Epithelial cell of prostate (primary cell): Measurements from ENCODE around the gene PSMA5.
"Not testable (repeated sequence)": the region's sequence is repeated elsewhere in the genome, so short reads cannot be mapped to it uniquely, and the experiment has no call there.

ENCODE experiments used
- DNase-seq: peaks from one replicate; pipeline ENCODE4 v3.0.0-alpha.2; 2011; ENCODE audit warnings: low read depth, low spot score
- H3K27ac ChIP-seq: fragments of 450-650 bp; 2 replicates; pipeline ENCODE4 v1.5.1; 2017; ENCODE audit warnings: mild to moderate bottlenecking

PSMA5 gene

DNA sequence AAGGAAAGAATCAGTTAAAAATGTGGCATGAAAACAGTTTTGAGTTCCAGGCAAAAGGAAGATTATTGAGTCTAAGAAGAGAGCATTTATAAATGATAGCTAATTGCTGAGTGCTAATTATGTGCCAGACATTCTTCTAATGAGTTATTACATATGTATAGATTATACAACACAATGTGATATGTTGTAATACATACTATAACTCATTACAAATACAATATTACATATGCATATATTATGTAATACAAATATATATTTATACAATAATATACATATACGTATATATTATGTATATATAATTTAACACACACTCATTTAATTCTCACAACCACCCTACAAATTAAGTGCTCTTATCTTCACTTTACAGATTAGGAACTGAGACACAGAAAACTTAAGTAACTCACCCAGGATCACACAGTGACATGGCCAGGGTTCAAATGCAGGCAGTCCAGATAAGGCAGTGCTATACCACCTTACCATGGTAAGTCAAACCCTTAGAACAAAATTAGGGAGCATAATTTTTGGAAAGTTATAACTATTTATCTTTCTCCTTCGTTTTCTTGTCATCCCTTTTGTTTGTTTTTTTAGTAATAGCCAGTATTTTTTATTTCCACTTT is 32.5 kb downstream of the PSMA5 start:
- H3K27ac ChIP-seq: no peak overlapping the region
- DNase-seq: no peak

DNA sequence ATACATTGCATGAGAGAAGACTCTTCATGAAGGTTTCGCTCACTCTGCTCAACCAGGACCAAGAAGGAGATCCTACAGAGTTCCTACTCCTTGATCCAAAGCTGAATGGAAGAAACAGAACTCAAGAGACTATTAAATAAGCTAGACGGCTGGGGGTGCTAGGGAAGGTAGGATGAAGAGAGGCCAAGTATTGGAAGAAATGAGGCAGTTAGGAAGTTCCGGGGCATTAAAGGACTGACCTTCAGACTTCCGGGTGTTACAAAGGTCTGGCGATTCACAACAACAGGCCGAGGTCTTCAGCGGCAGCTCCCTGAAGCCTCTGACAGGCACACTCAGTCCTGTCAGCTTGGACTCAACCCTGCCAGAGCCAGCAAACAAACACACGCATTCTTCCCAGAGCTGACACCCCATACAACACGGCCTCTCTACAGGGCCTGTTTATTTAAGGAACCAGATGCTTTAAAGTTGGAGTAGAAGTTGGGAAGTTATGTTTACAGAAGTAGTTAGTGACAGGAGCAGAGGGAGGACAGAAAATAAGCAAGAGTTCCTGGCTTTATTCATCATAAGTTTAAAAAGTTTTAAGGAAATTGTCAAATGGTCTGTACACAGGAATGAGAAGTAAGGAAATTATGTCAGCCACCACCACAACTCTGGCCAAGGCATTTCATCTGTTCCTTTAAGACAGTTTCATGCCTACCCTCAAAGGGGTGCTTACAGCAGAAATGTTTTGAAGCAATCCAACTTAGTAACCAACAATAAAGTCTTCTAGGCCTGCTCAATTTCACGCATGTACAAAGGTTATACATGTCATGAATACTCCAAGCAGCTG is 33.2 kb downstream of the PSMA5 start:
- no peak overlapping the region for H3K27ac ChIP-seq
- no peak for DNase-seq

DNA sequence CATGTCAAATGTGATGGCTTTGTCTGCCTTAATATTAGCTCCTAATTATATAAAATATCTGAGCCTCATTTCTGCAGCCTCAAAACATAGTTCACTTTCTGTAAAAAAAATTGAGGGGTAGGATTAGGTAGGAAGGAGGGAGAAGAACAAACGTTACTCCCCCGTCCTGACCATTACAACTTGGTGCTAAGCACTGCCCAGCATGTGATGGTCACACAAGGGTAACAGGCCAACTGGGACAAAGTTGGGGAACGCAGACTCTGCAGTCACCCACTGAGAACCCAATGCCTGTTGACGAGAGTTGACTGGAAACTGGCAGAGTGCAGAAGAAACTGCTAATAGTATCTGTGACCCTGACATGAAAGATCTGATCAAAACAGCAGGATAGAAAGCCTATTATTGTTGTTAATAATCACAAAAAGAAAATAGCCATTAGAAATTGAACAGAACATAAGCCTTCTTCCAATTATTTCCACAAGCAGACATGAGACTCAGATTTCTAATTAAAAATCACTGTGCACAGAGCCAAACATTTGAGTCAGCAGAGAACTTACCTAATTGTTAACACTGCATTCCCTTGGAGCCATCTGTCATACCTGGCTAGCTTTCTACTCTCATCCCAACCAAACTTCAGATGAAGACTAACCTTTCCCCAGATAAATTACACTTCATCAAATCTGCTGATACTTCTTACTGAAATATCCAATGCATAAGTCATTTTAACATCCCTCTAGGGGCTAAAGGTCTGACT is 34.0 kb downstream of the PSMA5 start:
- H3K27ac ChIP-seq: no peak overlapping the region
- no peak for DNase-seq

DNA sequence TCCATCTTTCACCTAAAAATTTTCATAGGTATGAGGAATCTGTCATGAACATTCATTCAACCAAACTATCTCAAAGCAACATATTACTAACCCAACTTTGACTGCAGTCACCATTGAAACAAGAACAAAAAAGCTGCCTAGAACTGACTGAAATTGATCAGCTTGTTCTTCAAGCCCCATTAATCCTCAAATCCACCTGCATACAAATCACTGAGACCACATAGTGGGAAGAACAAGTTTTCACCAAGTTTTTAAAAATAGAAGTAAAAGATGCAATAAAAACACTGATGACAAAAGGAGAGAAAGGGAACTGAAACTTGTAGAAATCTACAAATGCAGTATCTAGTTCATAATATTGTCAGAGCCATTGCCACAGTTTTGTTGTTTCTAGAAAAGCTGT is 34.6 kb downstream of the PSMA5 start:
- DNase-seq: no peak
- H3K27ac ChIP-seq: no peak overlapping the region

DNA sequence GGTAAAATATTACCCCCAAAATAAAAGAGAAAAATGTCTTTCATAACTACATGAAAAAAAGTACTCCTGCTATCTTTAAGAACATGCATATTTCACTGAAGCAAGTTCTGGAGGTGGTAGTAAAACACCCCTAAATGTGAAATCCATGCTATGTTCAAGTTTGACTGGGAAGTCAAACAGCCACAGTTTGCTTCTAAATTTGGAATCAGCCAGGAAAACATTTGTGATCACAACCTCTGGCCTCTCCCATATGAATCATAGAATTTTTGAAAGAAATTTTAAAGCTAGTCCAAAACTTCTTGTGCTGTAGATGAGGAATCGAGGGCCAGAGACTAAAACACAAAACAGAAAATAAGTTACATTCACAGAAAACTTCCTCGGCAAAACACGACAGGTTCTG is 35.1 kb downstream of the PSMA5 start:
- H3K27ac ChIP-seq: no peak overlapping the region
- DNase-seq: no peak

DNA sequence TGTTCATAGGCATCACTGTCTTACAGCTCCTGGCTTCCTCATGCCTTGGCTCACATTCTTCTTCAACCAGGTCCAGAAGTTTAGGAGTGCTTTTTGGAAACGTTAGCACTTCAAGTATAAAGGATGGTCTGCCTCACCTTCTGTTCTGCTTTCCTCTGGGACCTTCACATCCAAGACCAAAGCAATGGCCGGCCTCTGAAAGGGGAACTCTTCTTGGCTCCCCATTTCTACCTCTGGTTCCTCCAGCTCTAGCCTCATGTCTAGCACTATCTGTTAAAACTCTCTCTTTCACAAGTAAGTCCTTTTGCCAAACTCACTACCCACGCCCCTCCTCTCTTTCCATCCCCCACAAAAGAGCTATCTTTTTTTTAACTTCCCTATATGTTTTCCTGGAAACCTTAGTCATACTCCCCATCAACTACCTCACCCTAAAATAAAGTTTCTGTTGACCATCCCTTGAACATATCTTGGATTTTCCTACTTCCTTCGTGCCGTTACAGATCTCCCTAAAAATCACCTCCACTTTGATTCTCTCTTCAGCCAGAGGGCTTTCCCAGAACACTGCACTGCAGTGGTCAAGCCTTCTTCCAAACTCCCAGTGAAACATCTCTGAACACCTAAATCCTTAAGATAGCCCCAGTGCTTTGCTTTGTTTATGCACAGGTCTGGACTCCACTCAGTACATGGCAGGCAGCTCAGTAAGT is 36.5 kb downstream of the PSMA5 start:
- no peak overlapping the region for H3K27ac ChIP-seq
- DNase-seq: no peak

DNA sequence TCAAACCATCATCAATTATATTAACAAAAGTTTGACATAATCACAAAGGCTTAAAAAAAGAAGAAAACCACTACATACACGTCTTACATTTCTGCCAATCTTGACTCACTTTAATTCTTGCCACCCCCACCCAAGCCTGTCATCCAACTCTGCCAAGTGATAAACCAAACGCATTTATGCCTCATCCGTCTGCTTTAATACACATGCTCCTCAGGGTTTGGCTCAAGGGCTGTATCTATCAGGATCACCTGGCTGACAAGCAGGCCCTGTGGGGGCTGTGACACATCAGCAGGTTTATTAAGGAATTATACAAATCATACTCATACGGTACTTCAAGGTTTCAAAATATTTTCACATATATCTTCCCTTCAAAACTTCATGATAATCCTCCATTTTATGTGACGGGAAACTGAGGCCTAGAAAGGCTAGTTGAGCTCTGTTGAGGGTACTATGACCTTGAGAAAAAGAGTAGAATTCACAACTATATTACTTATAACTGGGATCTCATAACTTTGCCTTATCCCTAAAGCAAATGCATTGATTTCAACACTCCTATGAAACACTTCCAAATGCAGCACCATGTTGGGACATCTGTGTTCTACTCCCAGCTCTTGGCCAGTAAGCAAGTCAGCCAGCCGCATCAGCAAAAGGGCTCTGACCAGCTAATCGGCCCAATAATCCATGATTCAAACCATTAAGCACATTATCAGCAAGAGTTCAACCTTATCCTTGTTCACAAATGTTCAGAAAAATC is 37.2 kb downstream of the PSMA5 start:
- no peak overlapping the region for H3K27ac ChIP-seq
- no peak for DNase-seq

DNA sequence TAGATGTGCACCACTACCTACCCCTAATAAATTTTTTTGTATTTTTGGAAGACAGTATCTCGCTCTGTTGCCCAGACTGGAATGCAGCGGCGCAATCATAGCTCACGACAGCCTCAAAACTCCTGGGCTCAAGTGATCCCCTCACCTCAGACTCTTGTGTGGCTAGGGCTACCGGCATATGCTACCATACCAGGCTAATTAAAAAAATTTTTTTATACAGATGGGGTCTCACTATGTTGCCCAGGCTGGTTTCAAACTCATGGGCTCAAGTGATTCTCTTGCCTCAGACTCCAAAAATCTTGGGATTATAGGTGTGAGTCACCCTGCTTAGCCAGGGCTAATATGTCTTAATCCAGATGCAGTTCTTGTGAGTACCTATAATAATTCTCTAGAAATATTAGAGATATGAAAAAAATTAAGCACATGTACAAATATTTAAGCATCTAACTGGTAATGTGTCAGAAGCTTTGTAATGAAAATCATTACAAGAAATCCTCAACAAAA is 38.0 kb downstream of the PSMA5 start:
- DNase-seq: no peak
- no peak overlapping the region for H3K27ac ChIP-seq

DNA sequence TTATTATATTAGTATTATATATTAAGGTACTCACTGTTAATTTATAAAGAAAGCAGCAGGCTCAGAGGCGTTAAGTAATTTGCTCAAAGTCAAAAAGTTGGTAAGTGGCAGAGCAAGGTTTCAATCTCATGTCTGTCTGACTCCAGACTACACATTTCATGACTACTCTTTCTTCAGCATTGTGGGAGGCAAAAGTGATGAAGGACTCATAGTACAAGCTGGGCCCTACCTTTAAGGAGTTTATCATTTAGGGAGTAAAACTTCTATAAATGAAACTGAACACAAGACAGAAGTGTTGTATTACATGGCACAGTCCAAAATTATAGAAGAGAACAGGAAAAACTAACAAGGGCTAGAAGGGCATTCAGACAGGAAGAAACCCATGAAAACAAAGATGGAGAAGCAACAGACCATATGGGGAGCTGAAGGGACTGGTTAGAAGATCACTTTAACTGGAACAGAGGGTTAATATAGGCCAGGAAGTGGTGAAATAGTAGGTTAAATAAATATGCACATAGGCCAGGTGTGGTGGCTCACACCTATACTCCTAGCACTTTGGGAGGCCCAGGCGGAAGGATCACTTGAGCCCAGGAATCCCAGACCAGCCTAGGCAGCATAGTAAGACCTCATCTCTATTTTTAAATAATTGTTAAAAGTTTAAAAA is 40.1 kb downstream of the PSMA5 start:
- H3K27ac ChIP-seq: no peak overlapping the region
- DNase-seq: no peak

DNA sequence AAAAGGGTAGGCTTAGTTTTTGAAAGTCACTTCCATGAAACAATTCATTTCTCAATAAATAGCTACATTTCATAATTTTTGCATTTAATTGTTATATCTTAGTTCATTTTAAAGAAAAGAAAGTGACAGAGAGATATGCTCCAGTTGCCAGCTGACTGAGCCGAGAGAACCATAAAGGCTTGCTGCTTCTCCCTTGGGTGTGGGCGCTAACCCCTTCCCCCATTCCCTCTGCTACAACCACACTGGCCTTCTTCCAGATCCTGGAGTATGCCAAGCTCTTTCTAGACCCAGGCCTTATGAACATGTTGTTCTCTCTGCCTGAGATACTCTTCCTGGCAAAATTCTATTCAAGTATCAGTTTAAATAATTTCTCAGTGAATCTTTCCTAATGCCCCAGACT is 40.8 kb downstream of the PSMA5 start:
- no peak for DNase-seq

DNA sequence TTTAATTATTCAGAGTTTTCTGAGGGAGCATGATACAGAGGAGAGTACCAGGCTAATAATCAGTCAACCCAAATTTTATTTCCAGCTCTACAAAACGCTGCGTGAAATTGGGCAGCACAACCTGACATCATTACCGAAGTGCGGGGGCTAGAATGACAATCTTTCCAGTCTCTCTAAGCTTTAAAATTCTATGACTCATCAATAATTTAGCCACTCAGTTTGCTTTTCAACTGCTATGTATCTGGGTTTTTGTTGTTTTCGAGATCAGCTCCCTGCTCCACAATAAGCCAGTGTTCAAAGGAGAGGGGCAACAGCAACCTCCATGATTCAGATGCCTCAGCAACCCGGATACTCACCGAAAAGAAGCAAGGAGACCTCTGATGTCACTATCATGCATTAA is 42.4 kb downstream of the PSMA5 start:
- no peak overlapping the region for H3K27ac ChIP-seq
- no peak for DNase-seq

More for the DNA sequence above, 40.8 kb downstream of the PSMA5 start:
- no peak overlapping the region for H3K27ac ChIP-seq

DNA sequence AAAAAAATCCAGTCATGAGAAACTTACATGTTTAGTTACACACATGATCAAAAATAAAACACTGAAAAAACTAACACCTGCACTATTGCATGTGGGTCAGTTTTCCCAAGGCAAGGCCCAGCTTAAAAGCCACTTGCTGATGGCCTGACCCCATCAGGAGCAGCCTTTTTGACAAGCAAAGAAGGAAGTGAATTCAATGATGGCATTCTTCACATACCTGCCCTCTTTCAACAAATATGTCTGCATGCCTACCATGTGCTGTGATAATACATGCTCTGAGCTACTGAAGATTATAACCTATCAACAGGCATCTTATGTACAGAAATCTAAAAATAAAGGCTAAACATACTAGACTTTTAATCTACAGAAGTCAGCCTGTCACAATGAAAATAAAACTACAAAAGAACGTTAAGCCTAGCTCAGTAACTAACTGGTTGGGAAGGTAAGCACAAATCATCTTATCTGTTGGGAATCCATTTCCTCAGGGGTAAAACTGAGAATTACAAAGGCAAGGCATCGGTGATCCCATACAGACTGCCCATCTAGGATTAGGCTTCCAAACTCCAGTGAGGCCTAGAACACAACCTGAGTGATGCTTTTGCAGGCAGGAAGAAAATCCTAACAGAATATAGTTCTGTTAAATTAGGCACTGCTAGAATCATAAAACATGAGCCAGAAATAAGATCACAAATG is 43.0 kb downstream of the PSMA5 start:
- H3K27ac ChIP-seq: no peak overlapping the region
- DNase-seq: no peak

DNA sequence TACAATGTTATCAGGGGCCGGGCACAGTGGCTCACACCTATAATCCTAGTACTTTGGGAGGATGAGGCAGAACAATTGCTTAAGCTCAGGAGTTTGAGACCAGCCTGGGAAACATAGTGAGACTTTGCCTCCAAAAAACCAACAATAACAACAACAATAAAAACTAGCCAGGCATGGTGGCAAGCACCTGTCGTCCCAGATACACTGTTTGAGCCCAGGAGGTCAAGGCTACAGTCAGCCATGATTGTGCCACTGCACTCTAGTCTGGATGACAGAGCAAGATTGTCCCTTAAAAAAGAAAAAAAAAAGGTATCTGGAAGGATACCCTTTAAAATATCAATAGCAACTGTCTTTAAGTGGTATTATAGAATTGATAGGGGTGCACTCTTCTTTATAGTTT is 44.7 kb downstream of the PSMA5 start:
- DNase-seq: no peak
- H3K27ac ChIP-seq: no peak overlapping the region

DNA sequence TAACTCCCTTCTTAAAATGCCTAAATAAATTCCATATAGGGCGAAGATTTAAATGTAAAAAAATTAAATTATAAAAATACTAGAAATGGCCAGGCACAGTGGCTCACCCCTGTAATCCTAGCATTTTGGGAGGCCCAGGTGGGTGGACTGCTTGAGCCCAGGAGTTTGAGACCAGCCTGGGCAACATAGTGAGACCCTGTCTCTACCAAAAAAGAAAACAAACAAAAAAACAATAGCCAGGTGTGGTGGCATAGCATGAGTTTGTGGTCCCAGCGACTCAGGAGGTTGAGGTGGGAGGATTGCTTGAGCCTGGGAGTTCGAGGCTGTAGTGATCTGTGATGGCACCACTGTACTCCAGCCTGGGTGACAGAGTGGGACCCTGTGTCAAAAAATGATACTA is 46.3 kb downstream of the PSMA5 start:
- DNase-seq: no peak

DNA sequence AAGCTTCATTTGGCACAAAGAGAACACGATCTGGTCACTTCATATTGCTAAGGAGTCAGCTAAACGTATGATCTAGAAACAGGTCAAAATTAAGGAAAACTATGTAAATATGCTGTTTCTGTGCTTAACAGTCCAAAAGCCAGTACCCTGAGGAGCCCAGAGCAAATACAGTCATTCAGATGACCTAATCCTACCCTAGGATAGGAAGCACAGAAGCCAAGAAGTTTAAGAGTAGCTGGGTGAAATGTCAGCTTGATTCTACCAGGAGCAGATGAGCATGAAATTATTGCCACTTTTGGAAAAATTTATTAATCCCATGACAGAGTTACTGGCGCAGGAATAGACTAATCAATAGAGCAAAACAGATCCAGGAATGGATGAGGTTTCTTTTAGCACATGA is 46.8 kb downstream of the PSMA5 start:
- no peak for DNase-seq
- no peak overlapping the region for H3K27ac ChIP-seq

More for the DNA sequence above, 46.3 kb downstream of the PSMA5 start:
- no peak overlapping the region for H3K27ac ChIP-seq

DNA sequence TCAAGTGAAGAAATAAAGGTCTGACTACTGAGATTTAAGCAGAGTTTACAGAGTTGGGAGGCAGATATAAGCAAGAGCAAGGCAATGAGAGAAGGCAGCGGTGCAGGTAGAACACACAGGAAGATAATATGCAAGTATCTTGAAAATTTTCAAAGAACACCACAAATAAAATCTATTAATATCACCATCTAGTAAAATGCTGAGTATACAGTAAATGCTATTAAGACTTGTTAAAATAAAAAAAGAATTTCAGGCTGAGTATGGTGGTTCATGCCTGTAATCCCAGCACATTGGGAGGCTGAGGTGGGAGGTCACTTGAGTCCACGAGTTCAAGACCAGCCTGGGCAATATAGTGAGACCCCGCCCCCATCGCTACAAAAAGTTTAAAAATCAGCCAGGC is 48.5 kb downstream of the PSMA5 start:
- no peak overlapping the region for H3K27ac ChIP-seq
- no peak for DNase-seq

DNA sequence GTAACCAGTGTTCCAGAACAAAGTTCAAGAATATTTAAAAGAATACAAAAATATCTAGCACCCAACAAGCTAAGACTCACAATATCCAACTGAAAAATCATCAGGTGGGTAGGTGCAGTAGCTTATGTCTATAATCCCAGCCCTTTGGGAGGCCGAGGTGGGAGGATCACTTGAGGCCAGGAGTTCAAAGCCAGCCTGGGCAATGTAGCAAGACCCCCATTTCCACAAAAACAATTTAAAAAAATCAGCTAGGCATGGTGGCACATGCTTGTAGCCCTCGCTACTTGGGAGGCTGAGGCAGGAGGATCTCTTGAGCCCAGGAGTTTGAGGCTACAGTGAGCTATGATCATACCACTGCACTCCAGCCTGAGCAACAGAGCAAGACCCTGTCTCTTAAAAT is 52.6 kb downstream of the PSMA5 start:
- not testable (repeated sequence) for H3K27ac ChIP-seq, DNase-seq

DNA sequence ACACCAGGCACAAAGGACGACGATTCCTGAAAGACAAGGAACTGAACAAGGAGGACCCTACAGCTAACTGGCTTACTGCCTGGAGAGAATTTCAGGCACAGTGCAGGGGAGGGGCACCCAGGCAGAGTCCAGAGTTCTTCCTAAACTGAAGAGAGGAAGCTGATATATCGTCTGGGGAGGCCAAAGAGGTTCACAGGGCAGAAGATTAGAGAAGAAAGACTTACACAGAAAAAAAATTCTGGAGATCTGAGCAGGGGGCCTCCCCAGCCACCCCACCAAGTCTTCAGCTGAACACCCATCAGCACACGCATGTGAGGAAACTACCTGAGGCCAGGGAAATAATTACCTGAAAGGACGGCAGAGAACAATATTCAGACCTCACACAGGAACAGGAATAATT is 53.1 kb downstream of the PSMA5 start:
- H3K27ac ChIP-seq: no peak overlapping the region
- no peak for DNase-seq

DNA sequence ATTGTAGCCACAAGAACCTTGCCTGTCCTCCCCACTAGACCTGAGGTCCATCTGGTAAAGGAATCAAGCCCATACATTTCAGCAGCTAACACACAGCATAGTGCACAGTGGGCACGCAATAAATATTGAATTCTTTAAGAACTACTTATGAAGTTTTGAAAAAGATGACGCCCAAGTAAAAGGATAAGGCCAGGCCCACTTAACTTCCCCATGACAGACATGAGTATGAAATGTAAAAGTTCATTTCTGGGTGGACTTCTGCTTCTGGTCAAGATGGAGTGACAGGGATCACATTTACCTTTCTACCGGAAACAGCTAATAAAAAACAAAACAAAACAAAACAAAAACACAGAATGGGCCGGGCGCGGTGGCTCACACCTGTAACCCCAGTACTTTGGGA is 54.0 kb downstream of the PSMA5 start:
- DNase-seq: no peak
- H3K27ac ChIP-seq: no peak overlapping the region
